Left hindlimb (tissue), 1 donor: ENCODE data around the gene USP10.
"Not testable (repeated sequence)": the region's sequence is repeated elsewhere in the genome, so short reads cannot be mapped to it uniquely, and the experiment has no call there.

Experiments used
- DNase-seq: peaks from one replicate; pipeline ENCODE4 v3.0.0-alpha.2; 2018

Gene USP10

DNA sequence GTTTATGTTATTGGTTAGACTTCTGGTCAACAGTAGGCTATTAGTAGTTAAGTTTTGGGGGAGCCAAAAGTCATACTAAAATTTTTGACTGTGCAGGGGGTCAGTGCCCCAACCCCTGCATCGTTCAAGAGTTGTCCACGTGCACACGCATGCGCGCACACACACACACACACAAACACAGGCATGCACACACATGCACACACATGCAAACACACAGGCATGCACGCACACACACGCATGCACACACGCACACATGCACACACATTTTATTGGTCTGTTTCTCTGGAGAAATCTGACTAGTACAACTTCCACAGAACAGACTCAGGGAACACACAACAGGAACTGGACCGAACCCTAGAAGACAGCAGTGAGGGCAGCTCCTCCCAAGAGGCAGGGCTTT lies 24.4 kb upstream of the USP10 start:
- no peak for DNase-seq

GRCh38 chr16:84675884-84676283 lies 23.9 kb upstream of the USP10 start:
- no peak for DNase-seq

DNA sequence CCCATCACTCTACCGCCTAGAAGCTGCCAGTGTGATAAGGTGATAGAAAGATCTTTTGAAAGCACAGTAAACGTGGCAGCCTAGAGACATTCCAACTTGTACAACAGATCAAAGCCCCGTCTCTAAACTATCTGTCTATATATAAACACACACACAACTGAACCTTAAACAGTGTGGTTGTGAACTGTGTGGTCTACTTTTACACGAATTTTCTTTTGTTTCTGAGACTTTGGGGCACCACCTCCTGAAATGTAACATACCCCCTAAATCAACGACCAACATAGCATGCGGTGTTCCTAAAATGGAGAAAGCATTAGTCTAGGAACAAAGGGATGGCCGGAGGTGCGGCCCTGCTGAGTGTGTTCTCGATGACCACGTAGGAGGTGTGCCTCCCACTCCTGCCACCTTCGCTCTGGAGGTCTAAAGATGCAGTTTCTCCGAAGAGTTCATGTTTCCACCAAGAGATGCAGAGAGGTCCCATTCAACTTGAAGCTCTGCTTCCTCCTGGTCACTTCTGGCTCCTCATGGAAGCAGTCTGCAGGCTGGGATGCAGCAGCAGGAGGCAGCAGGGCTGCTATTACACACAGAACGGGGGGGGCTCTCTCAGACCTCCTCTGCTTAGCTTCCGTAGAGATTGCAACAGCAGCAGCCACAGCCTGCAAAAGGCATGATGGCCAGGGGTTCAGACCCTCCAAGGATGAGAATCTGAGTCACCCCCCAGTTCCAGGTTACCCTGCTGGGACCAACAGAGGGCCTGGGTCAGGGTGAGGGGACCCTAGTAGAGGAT lies 22.6 kb upstream of the USP10 start:
- no peak for DNase-seq

DNA sequence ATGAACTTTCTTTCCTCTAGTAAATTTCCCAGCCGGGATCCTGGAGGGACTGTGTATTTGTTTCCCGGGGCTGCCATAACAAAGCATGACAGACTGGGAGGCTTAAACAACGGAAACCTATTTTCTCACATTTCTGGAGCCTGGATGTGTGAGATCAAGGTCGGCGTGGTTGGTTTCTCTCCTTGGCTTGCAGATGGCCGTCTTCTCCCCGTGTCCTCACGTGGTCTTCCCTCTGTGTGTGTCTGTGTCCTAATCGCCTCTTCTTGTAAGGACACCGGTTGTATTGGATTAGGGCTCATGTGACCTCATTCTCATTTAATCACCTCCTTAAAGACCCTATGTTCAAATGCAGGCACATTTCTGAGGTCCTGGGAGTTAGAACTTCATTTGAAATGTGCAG lies 22.0 kb upstream of the USP10 start:
- DNase-seq = no peak

- no peak for DNase-seq
These were observed 21.3 kb upstream of the USP10 start for GRCh38 chr16:84678541-84678940.

DNA sequence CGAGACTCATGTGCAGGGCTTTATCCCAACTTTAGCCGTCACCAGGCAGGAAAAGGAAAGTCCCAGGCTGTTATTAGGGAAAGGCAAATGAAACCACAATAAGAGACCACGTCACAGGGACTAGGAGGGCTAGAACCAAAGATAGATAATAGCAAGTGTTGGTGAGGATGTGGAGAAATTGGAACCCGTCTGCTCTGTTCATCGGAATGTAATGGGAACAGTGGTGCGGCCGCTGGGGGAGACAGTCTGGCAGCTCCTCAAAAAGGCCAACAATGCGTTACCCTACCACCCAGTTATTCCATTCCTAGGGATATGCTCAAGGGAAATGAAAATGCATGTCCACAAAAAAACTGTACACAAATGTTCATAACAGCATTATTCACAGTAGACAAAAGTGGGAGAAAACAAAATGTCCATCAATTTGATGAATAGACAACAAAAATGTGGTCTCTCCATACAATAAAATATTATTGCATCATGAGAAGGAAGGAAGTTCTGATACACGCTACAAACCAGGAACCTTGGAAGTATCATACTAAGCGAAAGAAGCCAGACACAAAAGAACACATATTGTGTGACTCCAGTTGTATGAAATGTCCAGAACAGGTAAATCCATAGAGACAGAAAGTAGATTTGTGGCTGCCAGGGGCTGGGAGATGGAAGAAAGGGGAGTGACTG lies 19.5 kb upstream of the USP10 start:
- no peak for DNase-seq

- no peak for DNase-seq
These were observed 18.8 kb upstream of the USP10 start for GRCh38 chr16:84680843-84681629.

DNA sequence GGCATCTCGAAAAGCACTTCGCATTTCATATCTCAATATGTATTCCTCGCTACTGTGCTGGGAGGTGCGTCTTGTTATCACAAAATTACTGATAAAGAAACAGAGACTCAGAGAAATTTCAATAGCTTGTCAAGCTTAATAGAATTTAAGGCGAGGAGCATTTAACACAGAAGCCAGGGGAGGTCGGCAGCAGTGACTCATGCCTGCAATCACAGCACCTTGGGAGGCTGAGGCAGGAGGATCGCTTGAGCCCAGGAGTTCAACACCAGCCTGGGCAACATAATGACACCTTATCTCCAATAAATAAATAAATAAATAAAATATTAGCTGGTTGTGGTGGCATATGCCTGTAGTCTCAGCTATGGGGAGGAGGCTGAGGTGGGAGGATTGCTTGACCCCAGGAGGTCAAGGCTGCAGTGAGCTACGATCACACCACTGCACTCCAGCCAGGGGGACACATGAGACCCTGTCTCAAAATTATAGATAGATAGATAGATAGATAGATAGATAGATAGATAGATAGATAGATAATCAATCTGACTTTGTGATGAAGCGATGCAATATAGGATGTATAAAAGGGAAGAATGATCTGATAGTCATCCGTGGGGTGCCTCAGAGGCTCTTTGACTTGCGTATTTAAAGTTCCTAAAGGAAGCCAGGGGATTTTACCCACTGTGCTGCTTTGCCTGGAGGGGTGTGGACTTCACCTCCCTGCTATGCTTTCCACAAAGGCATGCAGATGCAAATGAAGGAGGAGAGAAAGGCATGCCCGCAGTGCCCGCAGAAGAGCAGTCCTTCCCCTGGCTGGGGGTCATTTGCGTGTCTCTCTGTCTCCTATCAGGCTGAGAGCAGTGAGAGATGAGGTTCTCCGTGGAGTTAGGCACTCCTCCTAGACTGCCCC lies 15.9 kb upstream of the USP10 start:
- DNase-seq = no peak

GRCh38 chr16:84684592-84684965 lies 15.2 kb upstream of the USP10 start:
- DNase-seq = no peak

GRCh38 chr16:84685210-84685609 lies 14.6 kb upstream of the USP10 start:
- DNase-seq = no peak

- no peak for DNase-seq
These were observed 13.0 kb upstream of the USP10 start for GRCh38 chr16:84686707-84687298.

DNA sequence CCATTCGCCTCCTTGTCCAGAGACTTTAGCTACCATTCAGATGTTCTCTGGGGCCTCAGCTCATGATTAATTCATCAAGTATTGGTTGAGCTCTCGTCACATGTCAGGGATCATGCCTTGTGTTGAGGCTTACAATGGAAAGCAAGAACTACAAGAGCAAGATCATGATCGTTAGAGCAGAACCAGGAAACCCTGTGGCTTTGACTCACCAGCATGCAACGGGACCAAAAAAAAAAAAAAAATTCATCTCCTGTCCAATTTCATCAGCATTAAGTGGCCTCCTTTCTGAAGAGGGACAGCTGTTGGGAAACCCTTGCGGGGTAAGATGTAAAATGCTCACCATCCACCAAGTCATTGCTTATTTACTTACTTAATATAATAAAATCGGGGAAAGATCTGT lies 12.1 kb upstream of the USP10 start:
- no peak for DNase-seq

GRCh38 chr16:84688163-84688562 lies 11.6 kb upstream of the USP10 start:
- not testable (repeated sequence) for DNase-seq

DNA sequence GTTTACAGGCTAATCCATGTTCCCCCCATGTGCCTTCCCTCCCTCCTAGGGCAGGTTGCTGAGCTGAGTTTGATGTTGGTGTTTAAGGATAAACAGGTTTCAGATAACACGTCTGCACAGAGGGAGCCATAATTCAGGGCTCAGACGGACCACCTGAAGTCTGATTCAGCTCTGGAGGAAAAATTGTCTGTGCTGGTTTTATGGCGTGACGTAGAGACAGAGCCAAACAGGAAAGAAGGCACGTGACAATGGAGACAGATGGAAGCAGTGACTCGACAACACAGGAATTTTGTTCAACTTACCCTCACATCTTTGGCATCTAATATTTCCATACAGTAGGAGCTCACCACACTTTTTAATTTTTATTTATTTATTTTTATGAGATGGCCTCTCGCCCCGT lies 10.7 kb upstream of the USP10 start:
- DNase-seq = no peak

GRCh38 chr16:84690088-84690819 lies 9.5 kb upstream of the USP10 start:
- no peak for DNase-seq

GRCh38 chr16:84692451-84693214 lies 7.2 kb upstream of the USP10 start:
- DNase-seq = no peak

DNA sequence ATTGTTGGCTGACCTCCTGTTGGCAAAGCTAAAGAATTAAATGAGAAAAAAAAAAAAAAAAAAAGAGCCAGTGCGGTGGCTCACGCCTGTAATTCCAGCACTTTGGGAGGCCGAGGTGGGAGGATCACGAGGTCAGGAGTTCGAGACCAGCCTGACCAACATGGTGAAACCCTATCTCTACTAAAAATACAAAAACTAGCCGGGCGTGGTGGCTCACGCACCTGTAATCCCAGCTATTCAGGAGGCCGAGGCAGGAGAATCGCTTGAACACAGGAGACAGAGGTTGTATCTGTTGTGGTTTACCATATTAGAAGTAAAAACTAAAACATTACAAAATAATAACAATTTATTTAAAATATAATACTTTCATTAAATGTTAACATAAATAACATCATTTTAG lies 5.9 kb upstream of the USP10 start:
- not testable (repeated sequence) for DNase-seq

GRCh38 chr16:84694980-84695379 lies 4.8 kb upstream of the USP10 start:
- no peak for DNase-seq

DNA sequence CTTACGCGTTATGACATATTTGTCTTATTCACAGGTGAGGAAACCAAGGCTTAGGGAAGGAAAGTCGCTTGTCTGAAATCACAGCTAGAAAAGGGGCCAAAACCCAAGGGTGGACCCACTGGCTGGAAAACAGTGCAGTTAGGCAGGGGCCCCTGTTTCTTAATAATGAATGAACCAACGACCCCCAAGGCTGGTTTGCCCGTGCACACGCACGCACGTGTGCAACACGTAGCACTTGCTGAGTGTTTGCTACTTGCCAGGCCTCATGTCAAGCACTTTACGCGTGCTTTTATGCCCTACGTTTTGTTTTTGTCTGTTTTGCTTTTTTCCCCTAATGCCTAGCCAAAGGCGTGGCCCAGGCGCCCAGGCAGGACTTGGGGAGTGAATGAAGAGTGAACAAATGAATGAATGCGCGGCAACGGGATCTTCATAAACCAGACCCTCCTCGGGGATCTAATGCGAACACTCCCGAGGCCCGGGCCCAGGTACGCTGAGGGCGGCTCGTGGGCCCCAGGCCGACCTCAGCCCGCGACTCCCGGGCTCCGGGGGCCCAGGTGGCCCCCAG lies 571 bp upstream of the USP10 start:
- no peak for DNase-seq
